ENCODE results near the gene FASN. TPM values are rescaled to one million over a fixed set of nuclear protein-coding genes. Genes with fewer than 3 reads are reported as not detected.

Gene FASN
- total RNA-seq, 2 donors from 2014 or later = 87.3 to 126 TPM

- no peak overlapping the region for H3K27ac Mint-ChIP-seq
- peak in 1 of 3 donors; percentile 8 for DNase-seq
- no peaks in the 10 kb centered on the region for H3K9me3 ChIP-seq (ENCODE audit: control insufficient read depth, low read length, poor library complexity, severe bottlenecking)
- H3K36me3 Mint-ChIP-seq (ENCODE audit: low read depth) = peaks cover 2% of the 10 kb centered on the region
- peaks cover 6% of the 10 kb centered on the region for H3K4me1 Mint-ChIP-seq
- no peaks in the 10 kb centered on the region for H3K27me3 Mint-ChIP-seq
- no peak overlapping the region for H3K4me3 Mint-ChIP-seq
- ATAC-seq = no peak
Observed at GRCh38 chr17:82062076-82062983, 35.7 kb downstream of the FASN start.

GRCh38 chr17:82061047-82061925 is 36.8 kb downstream of the FASN start:
- DNase-seq (peak in 1 of 3 donors; percentile 6), ATAC-seq (no peak)
- H3K4me1 Mint-ChIP-seq = peaks cover 4% of the 10 kb centered on the region
- no peaks in the 10 kb centered on the region for H3K9me3 ChIP-seq (ENCODE audit: control insufficient read depth, low read length, poor library complexity, severe bottlenecking)
- H3K36me3 Mint-ChIP-seq (ENCODE audit: low read depth) = peaks cover 2% of the 10 kb centered on the region
- H3K4me3 Mint-ChIP-seq = no peak overlapping the region
- H3K27me3 Mint-ChIP-seq = no peaks in the 10 kb centered on the region
- H3K27ac Mint-ChIP-seq = no peak overlapping the region

DNA sequence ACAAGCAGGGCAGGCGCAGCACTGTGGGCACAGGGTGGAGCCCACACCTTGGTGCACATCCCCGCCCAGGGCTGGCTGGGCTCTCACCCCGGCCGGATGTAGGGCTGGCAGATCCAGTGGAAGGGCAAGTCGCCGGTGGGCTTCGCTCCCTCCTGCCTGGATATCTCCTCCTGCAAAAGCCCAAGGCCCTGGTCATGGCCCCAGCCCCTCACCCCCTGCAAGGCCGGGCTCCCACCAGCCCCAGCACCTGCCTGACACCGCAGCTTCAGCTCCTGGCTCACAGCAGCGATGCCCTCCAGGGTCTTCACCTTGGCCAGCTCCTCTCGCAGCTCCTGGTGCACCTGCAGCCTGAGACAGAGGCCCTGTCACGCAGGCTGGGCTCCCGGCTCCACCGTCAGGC is 37.4 kb downstream of the FASN start:
- Mint-ChIP-seq H3K4me3 (no peak overlapping the region), H3K27ac (no peak overlapping the region), H3K4me1 (peaks cover 2% of the 10 kb centered on the region), H3K27me3 (no peaks in the 10 kb centered on the region), H3K36me3 (ENCODE audit: low read depth) (peaks cover 2% of the 10 kb centered on the region)
- H3K9me3 ChIP-seq (ENCODE audit: control insufficient read depth, low read length, poor library complexity, severe bottlenecking) = no peaks in the 10 kb centered on the region
- peak in 1 of 3 donors; percentile 7 for DNase-seq
- no peak for ATAC-seq

DNA sequence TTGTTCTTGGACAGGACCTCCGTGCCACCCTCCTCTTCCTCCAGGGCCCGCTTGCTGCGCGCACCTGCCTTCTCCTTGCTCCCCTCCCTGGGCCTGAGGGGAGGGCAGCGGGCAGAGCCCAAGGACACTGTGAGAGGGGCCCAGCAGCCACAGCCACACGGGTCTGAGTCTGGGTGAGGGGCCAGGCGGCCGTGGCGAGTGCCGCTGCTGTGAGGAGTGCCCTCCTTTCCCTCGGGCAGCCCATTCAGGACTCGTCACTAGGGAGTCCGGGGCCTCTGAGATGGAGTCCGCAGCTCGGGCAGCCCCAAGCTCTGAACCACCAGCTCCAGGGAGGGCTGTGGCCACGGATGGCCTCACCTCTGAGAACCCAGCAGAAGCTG is 38.0 kb downstream of the FASN start:
- Mint-ChIP-seq H3K27ac (no peak overlapping the region), H3K4me1 (peaks cover 2% of the 10 kb centered on the region), H3K36me3 (ENCODE audit: low read depth) (peaks cover 2% of the 10 kb centered on the region), H3K27me3 (no peaks in the 10 kb centered on the region), H3K4me3 (no peak overlapping the region)
- no peaks in the 10 kb centered on the region for H3K9me3 ChIP-seq (ENCODE audit: control insufficient read depth, low read length, poor library complexity, severe bottlenecking)
- ATAC-seq (no peak), DNase-seq (peak in 1 of 3 donors; percentile 8)

- H3K9me3 ChIP-seq (ENCODE audit: control insufficient read depth, low read length, poor library complexity, severe bottlenecking) = no peaks in the 10 kb centered on the region
- no peak overlapping the region for H3K4me3 Mint-ChIP-seq
- no peaks in the 10 kb centered on the region for H3K27me3 Mint-ChIP-seq
- ATAC-seq = no peak
- H3K27ac Mint-ChIP-seq = no peak overlapping the region
- peak in 1 of 3 donors; percentile 7 for DNase-seq
- peaks cover 2% of the 10 kb centered on the region for H3K36me3 Mint-ChIP-seq (ENCODE audit: low read depth)
- peaks cover 2% of the 10 kb centered on the region for H3K4me1 Mint-ChIP-seq
Observed at GRCh38 chr17:82059272-82060000, 38.6 kb downstream of the FASN start.

- no peaks in the 10 kb centered on the region for H3K9me3 ChIP-seq (ENCODE audit: control insufficient read depth, low read length, poor library complexity, severe bottlenecking)
- H3K4me1 Mint-ChIP-seq = peaks cover 2% of the 10 kb centered on the region
- no peaks in the 10 kb centered on the region for H3K27me3 Mint-ChIP-seq
- no peak overlapping the region for H3K4me3 Mint-ChIP-seq
- ATAC-seq (no peak), DNase-seq (peak in 1 of 3 donors; percentile 4)
- H3K36me3 Mint-ChIP-seq (ENCODE audit: low read depth) = peaks cover 2% of the 10 kb centered on the region
- no peak overlapping the region for H3K27ac Mint-ChIP-seq
Observed at GRCh38 chr17:82058855-82059249, 39.2 kb downstream of the FASN start.

GRCh38 chr17:82058230-82058854 is 39.7 kb downstream of the FASN start:
- no peak overlapping the region for H3K27ac Mint-ChIP-seq
- peaks cover 2% of the 10 kb centered on the region for H3K36me3 Mint-ChIP-seq (ENCODE audit: low read depth)
- H3K4me1 Mint-ChIP-seq = peaks cover 2% of the 10 kb centered on the region
- H3K9me3 ChIP-seq (ENCODE audit: control insufficient read depth, low read length, poor library complexity, severe bottlenecking) = no peaks in the 10 kb centered on the region
- no peaks in the 10 kb centered on the region for H3K27me3 Mint-ChIP-seq
- DNase-seq (no peak), ATAC-seq (no peak)
- no peak overlapping the region for H3K4me3 Mint-ChIP-seq

DNA sequence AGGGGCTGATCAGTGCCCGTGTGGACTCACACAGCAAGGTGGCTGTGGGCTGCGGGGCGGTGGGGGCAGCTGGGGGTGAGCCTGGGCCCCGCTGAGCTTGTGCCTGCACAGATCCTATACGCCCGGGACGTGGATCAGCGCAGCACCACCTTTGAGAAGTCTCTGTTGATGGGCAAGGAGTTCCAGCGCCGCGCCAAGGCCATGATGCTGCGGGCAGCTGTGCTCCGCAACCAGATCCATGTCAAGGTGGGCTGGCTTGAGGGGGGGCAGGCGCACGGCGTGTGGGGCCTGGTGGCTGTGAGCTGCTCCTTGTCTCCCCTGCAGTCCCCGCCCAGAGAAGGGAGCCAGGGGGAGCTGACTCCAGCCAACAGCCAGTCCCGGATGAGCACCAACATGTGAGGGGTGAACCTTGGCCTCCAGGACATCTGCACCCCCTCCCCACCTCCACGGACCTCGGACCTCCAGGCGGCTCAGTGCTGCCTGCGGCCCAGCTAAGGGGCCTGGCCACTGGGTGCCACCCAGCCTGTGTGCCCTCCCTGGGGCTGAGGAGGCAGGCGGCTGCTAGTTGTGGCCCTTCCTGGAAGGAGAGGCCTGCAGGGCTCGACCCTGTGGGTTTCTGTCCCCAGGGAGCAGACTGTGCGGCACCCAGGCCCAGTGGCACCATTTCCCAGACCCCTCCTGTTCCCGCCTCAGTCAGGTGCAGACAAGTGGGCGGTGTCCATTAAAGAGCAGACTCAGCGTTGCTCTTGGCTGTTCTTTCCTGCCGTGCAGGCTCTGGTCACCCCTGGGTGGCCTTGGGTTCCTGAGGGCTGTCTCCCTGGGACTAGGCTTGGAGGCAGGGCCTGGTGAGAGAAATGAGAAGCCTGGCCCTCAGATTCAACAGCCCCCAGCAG is 41.1 kb downstream of the FASN start:
- Mint-ChIP-seq H3K4me1 (peaks cover 2% of the 10 kb centered on the region), H3K4me3 (no peak overlapping the region), H3K36me3 (ENCODE audit: low read depth) (peaks cover 2% of the 10 kb centered on the region), H3K27ac (no peak overlapping the region), H3K27me3 (no peaks in the 10 kb centered on the region)
- no peak for ATAC-seq
- peak in 1 of 3 donors; percentile 9 for DNase-seq
- H3K9me3 ChIP-seq (ENCODE audit: control insufficient read depth, low read length, poor library complexity, severe bottlenecking) = no peaks in the 10 kb centered on the region

DNA sequence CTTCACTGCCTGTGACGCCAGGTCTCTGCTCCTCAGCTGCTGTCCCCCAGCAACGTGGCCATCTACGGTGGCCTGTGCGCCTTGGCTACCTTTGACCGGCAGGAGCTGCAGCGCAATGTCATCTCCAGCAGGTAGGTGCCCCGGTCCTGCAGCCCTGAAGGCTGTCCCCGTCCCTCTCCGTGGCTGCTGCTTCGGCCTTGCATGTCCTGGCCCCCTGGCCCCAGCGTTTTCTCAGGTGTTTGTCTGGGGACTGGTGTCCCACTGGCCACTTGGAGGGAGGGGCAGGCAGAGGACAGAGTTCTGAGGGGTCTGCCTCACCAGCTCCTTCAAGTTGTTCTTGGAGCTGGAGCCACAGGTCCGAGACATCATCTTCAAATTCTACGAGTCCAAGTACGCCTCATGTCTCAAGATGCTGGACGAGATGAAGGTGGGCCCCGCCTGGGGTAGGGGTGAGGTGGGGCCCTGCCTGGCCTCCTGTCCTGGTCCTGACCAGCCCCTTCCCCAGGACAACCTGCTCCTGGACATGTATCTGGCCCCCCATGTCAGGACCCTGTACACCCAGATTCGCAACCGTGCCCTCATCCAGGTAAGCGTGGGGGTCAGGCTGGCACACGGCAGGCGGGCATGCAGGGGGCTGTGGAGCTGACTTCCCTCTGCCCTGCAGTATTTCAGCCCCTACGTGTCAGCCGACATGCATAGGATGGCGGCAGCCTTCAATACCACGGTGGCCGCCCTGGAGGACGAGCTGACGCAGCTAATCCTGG is 41.9 kb downstream of the FASN start:
- Mint-ChIP-seq H3K4me3 (no peak overlapping the region), H3K27ac (no peak overlapping the region), H3K27me3 (no peaks in the 10 kb centered on the region), H3K36me3 (ENCODE audit: low read depth) (peaks cover 2% of the 10 kb centered on the region), H3K4me1 (peaks cover 2% of the 10 kb centered on the region)
- H3K9me3 ChIP-seq (ENCODE audit: control insufficient read depth, low read length, poor library complexity, severe bottlenecking) = no peaks in the 10 kb centered on the region
- ATAC-seq (no peak), DNase-seq (peak in 1 of 3 donors; percentile 5)

DNA sequence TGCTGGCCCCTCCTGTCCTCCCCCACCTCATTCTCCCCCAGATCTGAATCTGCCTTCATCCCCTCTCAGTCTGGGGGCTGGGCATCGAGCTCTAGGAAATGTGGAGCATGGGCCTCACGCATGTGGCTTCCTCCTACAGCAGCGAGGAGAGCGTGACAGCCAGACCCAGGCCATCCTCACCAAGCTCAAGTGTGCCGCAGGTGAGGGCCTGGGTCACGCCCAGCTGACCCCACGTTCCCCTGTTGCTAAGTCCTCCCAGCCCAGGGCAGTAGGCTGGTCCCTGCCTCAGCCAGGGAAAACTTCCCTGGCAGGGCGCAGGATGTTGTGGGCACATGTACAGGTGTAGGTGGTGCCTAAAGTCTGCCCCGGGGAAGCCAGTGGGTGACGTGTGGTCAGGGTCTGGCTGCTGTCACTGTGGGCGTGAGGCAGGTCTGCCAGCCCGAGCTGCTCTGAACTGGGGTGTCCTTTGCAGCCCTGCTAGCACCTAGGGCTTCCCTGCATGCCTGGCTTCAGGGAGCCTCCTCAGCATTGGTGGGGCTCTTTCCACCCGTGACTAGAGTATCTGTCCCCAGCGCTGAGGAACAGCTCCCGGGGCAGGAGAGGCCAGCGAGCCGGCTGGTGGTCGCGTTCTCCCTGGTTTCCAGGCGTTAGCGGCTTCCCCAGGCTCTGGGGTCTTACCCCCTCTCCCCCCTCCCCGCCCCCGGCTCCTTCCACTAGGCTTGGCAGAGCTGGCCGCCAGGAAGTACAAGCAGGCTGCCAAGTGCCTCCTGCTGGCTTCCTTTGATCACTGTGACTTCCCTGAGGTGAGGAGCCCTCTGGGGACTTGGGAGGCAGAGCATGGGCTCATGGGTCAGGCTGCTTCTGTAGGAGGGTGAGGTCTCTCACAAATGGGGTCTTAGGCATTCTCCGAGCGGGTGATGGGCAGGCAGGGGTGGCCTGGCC is 42.7 kb downstream of the FASN start:
- Mint-ChIP-seq H3K36me3 (ENCODE audit: low read depth) (peaks cover 2% of the 10 kb centered on the region), H3K27me3 (no peaks in the 10 kb centered on the region), H3K4me1 (peaks cover 8% of the 10 kb centered on the region), H3K4me3 (peak overlapping the region; percentile 65), H3K27ac (no peak overlapping the region)
- H3K9me3 ChIP-seq (ENCODE audit: control insufficient read depth, low read length, poor library complexity, severe bottlenecking) = no peaks in the 10 kb centered on the region
- no peak for ATAC-seq
- peak in 1 of 3 donors; percentile 8 for DNase-seq
